ENCODE results near the gene EEIG2. TPM values are rescaled to one million over a fixed set of nuclear protein-coding genes. Genes with fewer than 3 reads are reported as not detected.

Gene EEIG2
- polyA plus RNA-seq, 2 of the 4 experiments (the other 2 are of a cell fraction), result 5.3 to 7.9 TPM

GRCh38 chr1:108560189-108560873, 431 bp downstream of the EEIG2 start:
- Histone ChIP-seq H3K4me2 (peak overlapping the region; percentile 98), H3K4me3 (peak overlapping the region; percentile 66), H3K4me1 (peaks cover 19% of the 10 kb centered on the region), H3K27ac (peak overlapping the region; percentile 74 to 94), H3K9me3 (no peaks in the 10 kb centered on the region)
- ChIA-PET CTCF (interaction anchor here (0.6 to 4.7 kb wide), 23 partner anchors 9 to 779 kb away, joined by 3 to 41 read pairs (median 4); no protein-coding TSS in a partner anchor), POLR2A (interaction anchor here (0.8 to 2.2 kb wide), 5 partner anchors 55 to 360 kb away, joined by 3 to 12 read pairs (median 3); partner anchors contain the start of genes HENMT1, PRPF38B and SLC25A24)
- no peak for FAIRE-seq
- ATAC-seq, result peak; percentile 67 to 81
- TF ChIP-seq PHF8 (IDR thresholded peaks at IDR 0.05; ENCODE audit: borderline replicate concordance, low read depth) (peak; percentile 20; the same call in 1 of the 2 replicates), E2F6 (IDR thresholded peaks at IDR 0.05; ENCODE audit: borderline replicate concordance, low read depth) (no peak), JUN (IDR thresholded peaks at IDR 0.05) (0 out of 5 replicates have a peak, but pooled peaks of 1 of the 2 experiments have one; percentile 3)
- peak; percentile 17 to 19 for DNase-seq (ENCODE audit: low read depth in 1 of 2, low spot score in 1 of 2)
- 5% methylated on average over 14 of the region's 59 CpGs for WGBS (ENCODE audit: missing lambda C conversion rate)

- no peak for TF ChIP-seq KDM1A (IDR thresholded peaks at IDR 0.05; ENCODE audit: low read depth)
- TF ChIP-seq POLR2A (IDR thresholded peaks at IDR 0.05; ENCODE audit: low read length), result peak; percentile 70
- Histone ChIP-seq H3K4me2 (peak overlapping the region; percentile 98), H3K27ac (peak overlapping the region; percentile 74 to 94), H3K4me3 (peak overlapping the region; percentile 66), H3K4me1 (peaks cover 19% of the 10 kb centered on the region), H3K9me3 (no peaks in the 10 kb centered on the region)
- POLR2A ChIA-PET, result interaction anchor here (0.6 to 2.2 kb wide), 3 partner anchors 100 to 361 kb away, joined by 3 to 12 read pairs (median 11); partner anchors contain the start of genes PRPF38B and SLC25A24
- DNase-seq (ENCODE audit: low read depth in 1 of 2, low spot score in 1 of 2) (peak; percentile 69 to 79), FAIRE-seq (no peak), ATAC-seq (peak; percentile 84 to 95)
- CTCF ChIA-PET, result interaction anchor here (0.6 to 4.7 kb wide), 22 partner anchors 9 to 778 kb away, joined by 3 to 41 read pairs (median 4); no protein-coding TSS in a partner anchor
- 7% methylated on average over 5 of the region's 5 CpGs for WGBS (ENCODE audit: missing lambda C conversion rate)
Measured at GRCh38 chr1:108560874-108561459, 1.1 kb downstream of the EEIG2 start.

- peak; percentile 55 to 77 for DNase-seq (ENCODE audit: low read depth in 1 of 2, low spot score in 1 of 2)
- peaks cover 22% of the 10 kb centered on the region for H3K4me1 ChIP-seq
- H3K27ac ChIP-seq, result no peak overlapping the region
- H3K9me3 ChIP-seq, result no peaks in the 10 kb centered on the region
- POLR2A ChIA-PET, result interaction anchor here (0.6 kb wide), 1 partner anchor 99 kb away, joined by 3 read pairs; no protein-coding TSS in a partner anchor
- peak overlapping the region; percentile 98 for H3K4me2 ChIP-seq
- TF ChIP-seq CTCF (IDR thresholded peaks at IDR 0.05) (peak; percentile 76), HMGXB4 (CRISPR knock-in tag; IDR thresholded peaks at IDR 0.05; ENCODE audit: borderline replicate concordance) (no peak), NPAS2 (CRISPR knock-in tag; IDR thresholded peaks at IDR 0.05; ENCODE audit: borderline replicate concordance) (no peak), RAD21 (conservative IDR thresholded peaks at IDR 0.05 in 1 of 2, IDR thresholded peaks at IDR 0.05 in 1 of 2) (peak; percentile 74 to 76; a peak in 4 of 5 replicates), SMC3 (IDR thresholded peaks at IDR 0.05) (peak; percentile 84), HOXB13 (CRISPR knock-in tag; IDR thresholded peaks at IDR 0.05; ENCODE audit: low read depth) (no peak)
- no peak for FAIRE-seq
- WGBS (ENCODE audit: missing lambda C conversion rate), result 21% methylated on average over 11 of the region's 11 CpGs
- ATAC-seq, result peak; percentile 79 to 86
- H3K4me3 ChIP-seq, result peak overlapping the region; percentile 66; the same call in 1 of the 3 replicates
- CTCF ChIA-PET, result interaction anchor here (0.8 to 4.7 kb wide), 14 partner anchors 8 to 779 kb away, joined by 3 to 41 read pairs (median 5); no protein-coding TSS in a partner anchor
Measured at GRCh38 chr1:108561689-108562326, 1.9 kb downstream of the EEIG2 start.
